HG03095 (cell line): ENCODE results near the gene MAST4.
"Not testable (repeated sequence)": the region's sequence is repeated elsewhere in the genome, so short reads cannot be mapped to it uniquely, and the experiment has no call there.

Experiments
- ATAC-seq: cut with Tn5 transposase; IDR thresholded peaks from one replicate; pipeline ENCODE4 v1.9.1; 2021; ENCODE audit warnings: moderate library complexity; ENCODE audit not compliant: unreplicated experiment

MAST4 gene

GRCh38 chr5:66694036-66694435 is 97.8 kb downstream of the MAST4 start:
- ATAC-seq: no peak

GRCh38 chr5:66695840-66696239 is 99.6 kb downstream of the MAST4 start:
- ATAC-seq: not testable (repeated sequence)

GRCh38 chr5:66697796-66698564 is 101.8 kb downstream of the MAST4 start:
- ATAC-seq: no peak

- ATAC-seq: peak; percentile 92
These were observed 105.1 kb downstream of the MAST4 start for GRCh38 chr5:66701244-66701643.

GRCh38 chr5:66702426-66702825 is 106.2 kb downstream of the MAST4 start:
- no peak for ATAC-seq

- ATAC-seq: no peak
These were observed 108.7 kb downstream of the MAST4 start for GRCh38 chr5:66704790-66705425.

GRCh38 chr5:66708368-66708767 is 112.2 kb downstream of the MAST4 start:
- ATAC-seq: no peak

GRCh38 chr5:66710557-66711088 is 114.4 kb downstream of the MAST4 start:
- no peak for ATAC-seq

- ATAC-seq: no peak
These were observed 117.8 kb downstream of the MAST4 start for GRCh38 chr5:66713998-66714397.

GRCh38 chr5:66717455-66718373 is 121.5 kb downstream of the MAST4 start:
- ATAC-seq: no peak

GRCh38 chr5:66718374-66719002 is 122.3 kb downstream of the MAST4 start:
- no peak for ATAC-seq

GRCh38 chr5:66720780-66721179 is 124.6 kb downstream of the MAST4 start:
- no peak for ATAC-seq

GRCh38 chr5:66722686-66723085 is 126.5 kb downstream of the MAST4 start:
- ATAC-seq: no peak

GRCh38 chr5:66724349-66725139 is 128.4 kb downstream of the MAST4 start:
- ATAC-seq: no peak

- no peak for ATAC-seq
These were observed 131.4 kb downstream of the MAST4 start for GRCh38 chr5:66727630-66728029.

GRCh38 chr5:66728049-66728448 is 131.9 kb downstream of the MAST4 start:
- no peak for ATAC-seq

GRCh38 chr5:66737096-66737495 is 140.9 kb downstream of the MAST4 start:
- no peak for ATAC-seq

GRCh38 chr5:66738136-66738535 is 141.9 kb downstream of the MAST4 start:
- ATAC-seq: no peak

GRCh38 chr5:66739021-66739420 is 142.8 kb downstream of the MAST4 start:
- no peak for ATAC-seq

- no peak for ATAC-seq
These were observed 143.8 kb downstream of the MAST4 start for GRCh38 chr5:66739951-66740350.
